ENCODE results near the gene NR1D1. TPM values are rescaled to one million over a fixed set of nuclear protein-coding genes. Genes with fewer than 3 reads are reported as not detected.

The NR1D1 gene
- total and polyA plus RNA-seq, 2 of the 13 experiments (the other 11 are each of a cell fraction or from before 2014, with no cell fraction given): 2.1 to 2.7 TPM

DNA sequence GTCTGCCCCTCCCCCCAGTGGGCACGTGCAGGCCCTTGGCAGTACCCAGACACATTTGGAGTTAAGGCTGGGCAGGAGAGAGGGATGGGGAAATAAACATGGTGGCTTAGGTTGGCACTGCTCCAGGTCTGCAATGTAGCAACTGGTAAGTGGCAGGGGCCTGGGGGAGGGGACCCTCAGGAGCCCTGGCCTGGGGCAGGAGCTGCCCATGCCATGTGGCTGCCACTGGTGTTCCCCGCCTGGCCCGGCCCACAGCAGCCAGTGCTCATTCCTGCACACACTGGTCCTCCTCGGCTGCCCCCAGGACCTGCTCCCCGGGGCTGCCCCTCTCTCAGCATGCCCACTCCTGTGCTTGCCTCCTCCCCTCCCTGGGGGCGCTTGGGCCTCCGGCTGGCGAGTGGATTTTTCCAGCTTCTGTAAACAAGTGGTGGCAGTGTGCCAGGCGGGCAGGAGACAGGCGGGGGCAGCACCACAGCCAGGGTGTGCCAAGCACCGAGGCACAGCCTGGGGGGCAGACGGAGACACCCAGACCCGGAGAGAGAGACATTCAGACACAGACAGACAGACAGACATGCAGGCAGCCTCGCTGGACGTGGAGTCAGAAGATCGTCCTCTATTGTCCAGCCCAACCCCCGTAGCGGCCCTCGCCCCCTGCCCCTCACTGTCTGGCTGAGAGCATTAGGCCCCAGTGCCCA lies 28.2 kb downstream of the NR1D1 start (continued):
- TF ChIP-seq, protein P1, sequence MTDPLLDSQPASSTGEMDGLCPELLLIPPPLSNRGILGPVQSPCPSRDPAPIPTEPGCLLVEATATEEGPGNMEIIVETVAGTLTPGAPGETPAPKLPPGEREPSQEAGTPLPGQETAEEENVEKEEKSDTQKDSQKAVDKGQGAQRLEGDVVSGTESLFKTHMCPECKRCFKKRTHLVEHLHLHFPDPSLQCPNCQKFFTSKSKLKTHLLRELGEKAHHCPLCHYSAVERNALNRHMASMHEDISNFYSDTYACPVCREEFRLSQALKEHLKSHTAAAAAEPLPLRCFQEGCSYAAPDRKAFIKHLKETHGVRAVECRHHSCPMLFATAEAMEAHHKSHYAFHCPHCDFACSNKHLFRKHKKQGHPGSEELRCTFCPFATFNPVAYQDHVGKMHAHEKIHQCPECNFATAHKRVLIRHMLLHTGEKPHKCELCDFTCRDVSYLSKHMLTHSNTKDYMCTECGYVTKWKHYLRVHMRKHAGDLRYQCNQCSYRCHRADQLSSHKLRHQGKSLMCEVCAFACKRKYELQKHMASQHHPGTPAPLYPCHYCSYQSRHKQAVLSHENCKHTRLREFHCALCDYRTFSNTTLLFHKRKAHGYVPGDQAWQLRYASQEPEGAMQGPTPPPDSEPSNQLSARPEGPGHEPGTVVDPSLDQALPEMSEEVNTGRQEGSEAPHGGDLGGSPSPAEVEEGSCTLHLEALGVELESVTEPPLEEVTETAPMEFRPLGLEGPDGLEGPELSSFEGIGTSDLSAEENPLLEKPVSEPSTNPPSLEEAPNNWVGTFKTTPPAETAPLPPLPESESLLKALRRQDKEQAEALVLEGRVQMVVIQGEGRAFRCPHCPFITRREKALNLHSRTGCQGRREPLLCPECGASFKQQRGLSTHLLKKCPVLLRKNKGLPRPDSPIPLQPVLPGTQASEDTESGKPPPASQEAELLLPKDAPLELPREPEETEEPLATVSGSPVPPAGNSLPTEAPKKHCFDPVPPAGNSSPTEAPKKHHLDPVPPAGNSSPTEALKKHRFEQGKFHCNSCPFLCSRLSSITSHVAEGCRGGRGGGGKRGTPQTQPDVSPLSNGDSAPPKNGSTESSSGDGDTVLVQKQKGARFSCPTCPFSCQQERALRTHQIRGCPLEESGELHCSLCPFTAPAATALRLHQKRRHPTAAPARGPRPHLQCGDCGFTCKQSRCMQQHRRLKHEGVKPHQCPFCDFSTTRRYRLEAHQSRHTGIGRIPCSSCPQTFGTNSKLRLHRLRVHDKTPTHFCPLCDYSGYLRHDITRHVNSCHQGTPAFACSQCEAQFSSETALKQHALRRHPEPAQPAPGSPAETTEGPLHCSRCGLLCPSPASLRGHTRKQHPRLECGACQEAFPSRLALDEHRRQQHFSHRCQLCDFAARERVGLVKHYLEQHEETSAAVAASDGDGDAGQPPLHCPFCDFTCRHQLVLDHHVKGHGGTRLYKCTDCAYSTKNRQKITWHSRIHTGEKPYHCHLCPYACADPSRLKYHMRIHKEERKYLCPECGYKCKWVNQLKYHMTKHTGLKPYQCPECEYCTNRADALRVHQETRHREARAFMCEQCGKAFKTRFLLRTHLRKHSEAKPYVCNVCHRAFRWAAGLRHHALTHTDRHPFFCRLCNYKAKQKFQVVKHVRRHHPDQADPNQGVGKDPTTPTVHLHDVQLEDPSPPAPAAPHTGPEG (CRISPR knock-in tag; IDR thresholded peaks at IDR 0.05): 0 out of 2 replicates have a peak, but pooled peaks have one; percentile 40
- TF ChIP-seq SMAD1 (CRISPR knock-in tag; IDR thresholded peaks at IDR 0.05; ENCODE audit: borderline replicate concordance, low read depth): 0 out of 2 replicates have a peak, but pooled peaks have one; percentile 31
- TF ChIP-seq IRF2 (CRISPR knock-in tag; IDR thresholded peaks at IDR 0.05): 0 out of 2 replicates have a peak, but pooled peaks have one; percentile 19
- TF ChIP-seq HIVEP1 (CRISPR knock-in tag; IDR thresholded peaks at IDR 0.05): peak; percentile 16; the same call in 1 of the 2 replicates
- TF ChIP-seq ZNF350 (CRISPR knock-in tag; IDR thresholded peaks at IDR 0.05; ENCODE audit: borderline replicate concordance, low read depth): no peak
- TF ChIP-seq ZMYM4 (CRISPR knock-in tag; IDR thresholded peaks at IDR 0.05): peak; percentile 23; the same call in 1 of the 2 replicates
- peak; percentile 39; the same call in 1 of the 2 replicates for TF ChIP-seq THAP11 (CRISPR knock-in tag; IDR thresholded peaks at IDR 0.05)
- TF ChIP-seq ZNF317 (CRISPR knock-in tag; IDR thresholded peaks at IDR 0.05): no peak
- no peak for TF ChIP-seq ZNF496 (CRISPR knock-in tag; IDR thresholded peaks at IDR 0.05; ENCODE audit: insufficient replicate concordance)
- peak; percentile 39; the same call in 1 of the 2 replicates for TF ChIP-seq FOXK1 (CRISPR knock-in tag; IDR thresholded peaks at IDR 0.05; ENCODE audit: borderline replicate concordance, low read depth)
- no peak for TF ChIP-seq HNF4G (IDR thresholded peaks at IDR 0.05; ENCODE audit: borderline replicate concordance, low read depth, low read length)
- TF ChIP-seq HNF4G (CRISPR knock-in tag; IDR thresholded peaks at IDR 0.05; ENCODE audit: borderline replicate concordance, low read depth): no peak
- TF ChIP-seq FOSL2 (CRISPR knock-in tag; IDR thresholded peaks at IDR 0.05): no peak
- TF ChIP-seq HNF4A (CRISPR knock-in tag; IDR thresholded peaks at IDR 0.05): 0 out of 2 replicates have a peak, but pooled peaks have one; percentile 29
- TF ChIP-seq CBX5 (CRISPR knock-in tag; IDR thresholded peaks at IDR 0.05; ENCODE audit: borderline replicate concordance): peak; percentile 19; the same call in 1 of the 2 replicates
- TF ChIP-seq ZNF263 (CRISPR knock-in tag; IDR thresholded peaks at IDR 0.05): peak; percentile 57; the same call in 1 of the 2 replicates
